ENCODE measurements around the gene CYB561D1. TPM values are rescaled to one million over a fixed set of nuclear protein-coding genes. Genes with fewer than 3 reads are reported as not detected.

CYB561D1 gene
- total and polyA plus RNA-seq, 10 of the 15 experiments (the other 5 are each of a cell fraction or from before 2014, with no cell fraction given) = 0.68 to 9.0 (median 3.3) TPM

GRCh38 chr1:109490029-109490933 is 3.6 kb upstream of the CYB561D1 start (continued):
- TF ChIP-seq IRF3 (IDR thresholded peaks at IDR 0.05) = no peak

GRCh38 chr1:109490934-109491302 is 3.0 kb upstream of the CYB561D1 start:
- Histone ChIP-seq H3K9ac (ENCODE audit: control insufficient read depth, insufficient read depth, low read length) (no peak overlapping the region), H3K9me3 (replicated peaks; ENCODE audit: control insufficient read depth, insufficient read depth, low read length) (no peaks in the 10 kb centered on the region), H3K79me2 (ENCODE audit: control insufficient read depth, insufficient read depth, low read length) (peaks cover 9% of the 10 kb centered on the region), H3K4me1 (ENCODE audit: control insufficient read depth, insufficient read depth, low read length) (peaks cover 4% of the 10 kb centered on the region), H3K4me2 (ENCODE audit: control insufficient read depth, insufficient read depth) (no peak overlapping the region), H4K20me1 (ENCODE audit: control insufficient read depth, insufficient read depth) (no peaks in the 10 kb centered on the region), H2AFZ (ENCODE audit: control insufficient read depth, low read depth, low read length) (no peak overlapping the region), H3K27me3 (replicated peaks in 1 of 2; ENCODE audit: control insufficient read depth in 2 of 2, insufficient read depth in 2 of 2, low read length in 1 of 2) (no peaks in the 10 kb centered on the region), H3K4me3 (no peak overlapping the region), H3K36me3 (ENCODE audit: control insufficient read depth in 2 of 2, insufficient read depth in 2 of 2, low read length in 1 of 2) (peaks cover 2 to 7% of the 10 kb centered on the region in 2 experiments), H3K27ac (ENCODE audit: control insufficient read depth, insufficient read depth) (no peak overlapping the region)
- intact Hi-C loops (cut with micrococcal nuclease; ENCODE audit: unreplicated experiment) (loop anchor here (1.0 to 5.0 kb wide), 2 partner anchors 41 to 131 kb away; no protein-coding TSS in a partner anchor), in situ Hi-C loops (cut with MboI) (loop anchor here (5.0 kb wide), 1 partner anchor 41 kb away; no protein-coding TSS in a partner anchor)
- no peak for ATAC-seq
- FAIRE-seq = no peak
- DNase-seq (ENCODE audit: low read depth, low spot score) = no peak
- no TSS peak for BruUV-seq (replicated peaks)
- CTCF ChIA-PET = interaction anchor here (0.6 to 26.7 kb wide), 19 partner anchors 9 to 513 kb away, joined by 3 to 1280 read pairs (median 4); partner anchors contain the start of genes AMIGO1, GPR61 and PSRC1
- SMC1A ChIA-PET (ENCODE audit: uncharacterized antibody, unreplicated experiment) = interaction anchor here (0.7 to 14.4 kb wide), 9 partner anchors 8 to 231 kb away, joined by 3 to 431 read pairs (median 4); partner anchors contain the start of genes GNAI3 and PSMA5
- TF ChIP-seq BHLHE40 (IDR thresholded peaks at IDR 0.05; ENCODE audit: borderline replicate concordance in 1 of 2, low read depth in 2 of 2, low read length in 1 of 2) = 0 out of 4 replicates have a peak, but pooled peaks of 1 of the 2 experiments have one; percentile 7
- TF ChIP-seq SRF (IDR thresholded peaks at IDR 0.05; ENCODE audit: low read depth in 2 of 2, low read length in 2 of 2) = no peak
- RAD21 ChIA-PET (ENCODE audit: unreplicated experiment) = interaction anchor here (1.0 to 13.4 kb wide), 3 partner anchors 9 to 46 kb away, joined by 3 to 422 read pairs (median 5); no protein-coding TSS in a partner anchor
- POLR2A ChIA-PET = interaction anchor here (1.1 to 1.5 kb wide), 2 partner anchors 40 to 42 kb away, joined by 5 to 7 read pairs; no protein-coding TSS in a partner anchor
- WGBS (ENCODE audit: insufficient coverage, insufficient replicate concordance, low lambda C conversion rate, missing lambda C conversion rate) = 67% methylated on average over 11 of the region's 11 CpGs
